Left cardiac atrium (tissue), 4 donors: ENCODE data around the gene ARMC5. TPM values are rescaled to one million over a fixed set of nuclear protein-coding genes. Genes with fewer than 3 reads are reported as not detected.
"Not testable (repeated sequence)": the region's sequence is repeated elsewhere in the genome, so short reads cannot be mapped to it uniquely, and the experiment has no call there.

Experiments
- ATAC-seq, 2 donors: fragments of 200-7000 bp; cut with Tn5 transposase; one replicate each; pipeline ENCODE4 v1.9.1; 2020; ENCODE audit warnings: mild to moderate bottlenecking in 2 of 2, moderate library complexity in 2 of 2
- DNase-seq: peaks from one replicate; pipeline ENCODE4 v3.0.0-alpha.2; 2020
- intact Hi-C, 2 donors: fragments of 100-400 bp; cut with DNase I; formaldehyde crosslinking; loops; one replicate each; pipeline versions ENCODE4 v1.14.1 to v1.15.1; 2022 to 2023
- total RNA-seq, 2 donors: library from RNA; stranded (reverse); fragmentation: NEBNext Ultra II Directional; extraction: Animal tissue kit (Norgen Biotek cat#: 25700); gene quantifications; one replicate each; pipeline ENCODE4 v1.2.1, GENCODE V29; 2021
- donor health status: DM: no; HTN: yes; CAD: no.
- donor health status: DM: no; HTN: yes; CAD: no; lungs with severe emphysema.
- donor health status: DM: yes; HTN: yes; CAD: no.
- donor health status: Dilated cardiomyopathy.

The ARMC5 gene
- total RNA-seq, 2 donors from 2014 or later, result 7.0 to 8.9 TPM

- no peak for ATAC-seq
- intact Hi-C loops, result no loop called here
These were observed 14.1 kb downstream of the ARMC5 start for GRCh38 chr16:31473264-31473984.

GRCh38 chr16:31474173-31474714, 14.9 kb downstream of the ARMC5 start:
- no peak for ATAC-seq
- intact Hi-C loops, result no loop called here
- DNase-seq, result no peak

More at GRCh38 chr16:31473264-31473984, 14.1 kb downstream of the ARMC5 start:
- no peak for DNase-seq

- ATAC-seq (no peak), DNase-seq (no peak)
- intact Hi-C loops, result no loop called here
These were observed 15.8 kb downstream of the ARMC5 start for GRCh38 chr16:31474773-31475738.

- intact Hi-C loops, result no loop called here
- ATAC-seq (no peak), DNase-seq (no peak)
These were observed 16.6 kb downstream of the ARMC5 start for GRCh38 chr16:31475946-31476302.

GRCh38 chr16:31476303-31477219, 17.3 kb downstream of the ARMC5 start:
- ATAC-seq (peak; percentile 14 to 24), DNase-seq (peak; percentile 77)
- intact Hi-C loops, result no loop called here

- ATAC-seq (no peak), DNase-seq (peak; percentile 35)
- intact Hi-C loops, result no loop called here
These were observed 18.2 kb downstream of the ARMC5 start for GRCh38 chr16:31477220-31478216.

GRCh38 chr16:31478956-31479355, 19.7 kb downstream of the ARMC5 start:
- DNase-seq, result no peak
- ATAC-seq, result peak in 1 of 2 donors; percentile 2
- intact Hi-C loops, result no loop called here

- DNase-seq (no peak), ATAC-seq (no peak)
- intact Hi-C loops, result no loop called here
These were observed 20.4 kb downstream of the ARMC5 start for GRCh38 chr16:31479751-31480150.

- intact Hi-C loops, result no loop called here
- peak in 1 of 2 donors; percentile 4 for ATAC-seq
- DNase-seq, result peak; percentile 66
These were observed 21.7 kb downstream of the ARMC5 start for GRCh38 chr16:31480851-31481536.

- ATAC-seq, result no peak
- DNase-seq, result no peak
- intact Hi-C loops, result no loop called here
These were observed 23.8 kb downstream of the ARMC5 start, which contains the start of gene SLC5A2 for GRCh38 chr16:31483081-31483480. Gene SLC5A2 (plus strand): TSS chr16:31483123. CDS start chr16:31483137, 14 bp downstream.

GRCh38 chr16:31484048-31484447, 24.7 kb downstream of the ARMC5 start:
- DNase-seq, ATAC-seq, intact Hi-C loops: not testable (repeated sequence)

- ATAC-seq (no peak), DNase-seq (no peak)
- intact Hi-C loops, result no loop called here
These were observed 25.3 kb downstream of the ARMC5 start for GRCh38 chr16:31484491-31485171.

GRCh38 chr16:31485571-31485970, 26.3 kb downstream of the ARMC5 start:
- intact Hi-C loops, result no loop called here
- ATAC-seq, result no peak

GRCh38 chr16:31486045-31486444, 26.7 kb downstream of the ARMC5 start:
- intact Hi-C loops, result no loop called here
- ATAC-seq, result no peak
- DNase-seq, result no peak

More at GRCh38 chr16:31485571-31485970, 26.3 kb downstream of the ARMC5 start:
- no peak for DNase-seq

GRCh38 chr16:31487071-31487719, 27.9 kb downstream of the ARMC5 start:
- intact Hi-C loops, result no loop called here
- ATAC-seq, result peak in 1 of 2 donors; percentile 1
- no peak for DNase-seq
